GM19193 (cell line): Measurements from ENCODE around the gene LRRC3B.

ENCODE experiments used
- POLR2A ChIP-seq: IDR thresholded peaks from 4 replicates; pipeline ENCODE4 v1.6.1; 2011; ENCODE audit not compliant: insufficient read depth, insufficient read length; ENCODE audit errors: extremely low read depth

The LRRC3B gene, protein sequence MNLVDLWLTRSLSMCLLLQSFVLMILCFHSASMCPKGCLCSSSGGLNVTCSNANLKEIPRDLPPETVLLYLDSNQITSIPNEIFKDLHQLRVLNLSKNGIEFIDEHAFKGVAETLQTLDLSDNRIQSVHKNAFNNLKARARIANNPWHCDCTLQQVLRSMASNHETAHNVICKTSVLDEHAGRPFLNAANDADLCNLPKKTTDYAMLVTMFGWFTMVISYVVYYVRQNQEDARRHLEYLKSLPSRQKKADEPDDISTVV

DNA sequence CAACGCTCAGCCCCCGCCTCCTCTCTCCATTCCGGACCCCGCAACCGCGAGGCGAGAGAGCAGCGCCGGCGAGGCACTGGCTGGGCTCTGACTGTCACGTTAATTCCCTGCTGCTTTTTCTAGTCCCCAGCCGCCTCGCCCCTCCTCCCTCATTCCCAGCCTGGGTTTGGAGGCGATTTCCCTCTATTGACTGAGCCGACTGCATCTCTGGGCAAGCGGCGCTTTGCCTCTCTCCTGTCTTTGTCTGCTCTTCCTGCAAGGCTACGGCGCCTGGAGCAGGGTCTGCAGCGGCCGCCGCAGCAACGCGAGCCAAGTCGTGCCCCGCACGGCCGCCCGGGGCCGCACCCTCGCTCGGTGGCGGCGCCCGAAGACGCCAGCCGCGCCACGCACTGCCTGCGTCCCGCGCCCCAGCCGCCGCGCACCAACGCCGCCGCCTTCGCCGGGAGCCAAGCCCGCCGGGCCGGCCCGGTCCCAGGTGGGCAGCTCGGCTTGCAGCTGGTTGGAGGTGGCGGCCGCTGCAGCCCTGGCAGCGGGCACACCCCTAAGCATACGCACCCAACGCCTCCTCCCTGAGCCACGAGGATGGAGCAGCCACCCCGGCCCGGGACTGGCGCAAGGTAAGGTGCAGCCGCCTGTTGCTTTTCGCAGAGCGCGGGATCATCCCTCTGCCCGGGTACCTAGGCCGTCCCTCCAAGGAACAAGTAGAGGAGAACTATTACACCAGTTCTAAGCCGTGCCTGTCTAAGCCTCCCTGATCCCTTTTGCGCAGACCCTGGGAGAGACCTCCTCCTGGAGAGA is at the start of gene LRRC3B:
Gene LRRC3B, plus strand, starts transcription at position 152 of the 798 bp plus-strand sequence. CDS start 86,901 bp downstream, outside the sequence.
- no peak for TF ChIP-seq POLR2A

DNA sequence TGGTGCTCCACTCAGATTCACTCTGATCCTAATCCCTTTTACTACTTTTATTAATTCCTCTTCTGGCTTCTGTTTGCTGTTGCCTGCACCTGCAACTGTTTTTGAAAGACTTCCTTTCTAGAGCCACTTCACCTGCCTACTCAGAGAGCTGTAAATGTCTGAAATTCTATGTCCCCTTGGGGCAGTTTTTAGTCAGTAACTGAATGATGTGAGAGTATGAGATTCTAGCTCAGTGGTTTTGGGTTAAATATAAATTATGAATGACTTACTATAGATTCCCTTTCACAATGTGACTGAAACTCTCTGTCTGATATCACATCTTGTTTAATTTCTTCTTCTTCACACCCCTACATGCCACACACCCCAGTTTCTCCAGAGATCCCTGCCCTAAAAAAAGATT is 47.8 kb upstream of the LRRC3B start:
- TF ChIP-seq POLR2A: no peak

DNA sequence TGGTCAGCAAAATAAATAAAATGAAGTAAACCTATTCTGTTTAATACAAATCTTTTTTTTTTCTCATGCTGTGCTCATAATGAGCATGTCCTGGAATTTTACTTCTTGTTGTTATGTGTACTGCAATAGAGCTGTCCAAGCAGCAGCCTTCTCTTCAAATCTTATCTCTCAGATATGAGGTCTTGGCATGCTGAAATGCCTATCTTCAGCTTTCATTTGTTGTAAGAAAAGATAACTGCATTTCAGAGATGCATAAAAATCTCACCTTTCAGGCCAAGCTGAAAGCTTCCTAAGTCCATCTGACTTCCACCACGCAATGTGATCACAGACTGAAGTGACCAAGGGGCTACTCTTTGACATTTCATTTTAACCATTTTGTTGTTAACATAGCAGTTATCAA is 43.5 kb upstream of the LRRC3B start:
- TF ChIP-seq POLR2A: no peak

DNA sequence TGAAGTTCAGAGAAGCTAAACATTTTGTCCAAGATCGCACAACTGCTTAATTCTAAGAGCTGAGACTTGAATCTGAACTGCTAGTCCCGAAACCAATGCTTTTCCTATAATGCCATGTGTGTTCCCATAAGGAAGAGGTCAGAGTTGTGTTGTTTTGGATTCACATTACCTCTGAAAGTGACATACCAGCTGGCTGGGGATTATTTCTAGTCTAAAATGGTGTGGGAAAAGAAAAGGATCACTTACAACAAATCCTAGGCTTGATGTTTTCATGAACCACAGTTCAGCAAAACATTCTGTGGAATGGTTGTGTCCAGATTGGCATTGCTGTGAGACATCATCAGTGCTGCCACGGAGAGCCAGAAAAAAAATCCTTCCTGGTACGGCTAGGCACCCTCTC is 35.0 kb upstream of the LRRC3B start:
- no peak for TF ChIP-seq POLR2A

DNA sequence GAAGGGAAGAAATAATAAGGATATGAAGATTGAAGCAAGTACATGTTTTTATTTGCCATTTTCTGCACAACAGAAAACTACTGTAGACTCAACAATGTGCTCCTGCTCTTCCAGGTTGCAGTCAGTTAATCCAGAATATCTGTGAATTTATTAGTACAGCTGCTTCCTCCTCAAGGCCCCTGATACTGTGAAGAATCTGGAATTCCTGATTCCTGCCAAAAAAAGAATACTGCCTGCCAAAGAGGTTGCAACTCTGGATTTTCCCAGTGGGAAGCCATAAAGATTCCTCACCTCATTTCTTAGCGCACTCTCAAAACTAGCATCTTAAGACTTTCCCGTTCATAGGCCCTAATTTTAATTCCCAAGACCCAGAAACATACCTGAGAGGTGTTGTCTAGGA is 33.6 kb upstream of the LRRC3B start:
- no peak for TF ChIP-seq POLR2A

DNA sequence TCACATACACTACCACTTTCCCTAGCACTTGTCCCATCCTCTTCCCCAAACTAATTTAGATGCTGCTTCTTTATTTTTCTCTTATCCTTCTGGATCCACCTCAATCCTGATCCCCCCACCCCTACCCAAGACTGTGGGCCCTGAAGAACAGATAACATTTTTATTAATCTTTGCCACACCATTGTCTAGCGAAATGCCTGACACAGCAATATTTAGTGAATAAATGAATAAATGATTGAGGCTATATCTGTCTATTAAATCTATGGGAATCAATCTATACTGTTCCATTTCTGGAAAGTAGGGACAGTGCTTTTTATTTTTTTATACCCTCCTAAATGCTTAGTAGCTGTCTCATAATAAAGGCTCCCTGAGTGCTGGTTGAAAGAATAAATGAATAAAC is 32.9 kb upstream of the LRRC3B start:
- no peak for TF ChIP-seq POLR2A

DNA sequence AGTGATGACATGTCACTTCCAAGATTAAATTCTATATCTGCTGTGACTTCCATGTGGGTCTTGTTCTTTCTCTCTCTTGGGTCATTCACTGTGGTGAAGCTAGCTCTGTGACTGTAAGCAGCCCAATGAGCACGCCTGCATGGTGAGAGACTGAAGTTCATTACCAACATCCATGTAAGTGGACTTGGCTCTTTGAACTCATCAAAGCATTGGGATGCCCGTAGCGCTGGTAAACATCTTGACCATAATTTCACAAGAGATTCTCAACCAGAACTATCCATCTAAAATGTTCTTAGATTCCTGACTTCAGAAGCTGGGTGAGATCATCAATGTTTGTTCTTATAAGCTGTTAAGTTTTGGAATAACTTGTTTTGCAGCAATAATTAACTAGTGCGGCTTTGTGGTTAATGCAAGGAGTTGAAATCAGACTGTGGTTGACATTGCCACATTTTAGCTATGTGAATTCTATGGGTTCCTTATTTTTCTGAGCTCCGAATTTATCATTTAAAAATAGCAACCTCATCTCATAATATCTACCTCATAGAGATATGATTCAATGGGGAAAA is 31.6 kb upstream of the LRRC3B start:
- TF ChIP-seq POLR2A: no peak

DNA sequence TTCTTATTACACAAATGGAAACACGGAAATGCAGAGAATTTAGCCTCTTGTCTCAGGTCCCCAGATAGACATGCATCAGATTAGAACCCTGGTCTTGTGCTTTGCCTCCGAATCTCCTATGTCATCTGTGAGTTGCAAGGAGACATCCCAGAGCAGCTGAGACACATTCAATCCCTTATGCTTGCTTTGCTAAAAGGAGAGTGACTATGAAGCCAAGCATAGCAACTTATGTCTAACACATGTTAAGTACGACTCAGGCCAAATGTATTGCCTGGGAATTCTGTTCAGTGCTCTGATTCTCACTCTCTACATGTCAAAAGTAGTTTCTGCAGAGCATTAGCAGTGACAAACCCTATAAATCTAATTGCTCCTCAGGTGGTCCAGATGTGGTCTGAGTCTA is 30.6 kb upstream of the LRRC3B start:
- TF ChIP-seq POLR2A: no peak

DNA sequence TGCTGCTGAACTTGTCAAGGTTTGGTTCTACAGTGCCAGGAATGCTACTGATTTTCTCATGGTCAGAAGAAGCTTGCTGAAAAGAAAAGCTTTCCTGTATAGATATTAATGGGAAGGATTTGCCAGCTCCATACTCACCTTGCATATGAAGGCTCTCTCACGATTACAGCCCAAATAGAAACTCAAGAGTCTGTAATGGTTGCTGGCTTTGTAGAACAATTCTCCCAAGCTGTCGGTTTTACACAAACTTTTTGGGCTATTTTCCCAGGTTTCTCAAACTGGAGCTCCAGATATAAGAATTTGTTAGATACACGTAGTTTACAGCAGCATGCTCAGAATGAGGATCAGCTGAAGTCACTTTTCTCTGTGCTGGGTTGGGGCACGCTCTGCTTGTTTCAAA is 30.1 kb upstream of the LRRC3B start:
- no peak for TF ChIP-seq POLR2A

DNA sequence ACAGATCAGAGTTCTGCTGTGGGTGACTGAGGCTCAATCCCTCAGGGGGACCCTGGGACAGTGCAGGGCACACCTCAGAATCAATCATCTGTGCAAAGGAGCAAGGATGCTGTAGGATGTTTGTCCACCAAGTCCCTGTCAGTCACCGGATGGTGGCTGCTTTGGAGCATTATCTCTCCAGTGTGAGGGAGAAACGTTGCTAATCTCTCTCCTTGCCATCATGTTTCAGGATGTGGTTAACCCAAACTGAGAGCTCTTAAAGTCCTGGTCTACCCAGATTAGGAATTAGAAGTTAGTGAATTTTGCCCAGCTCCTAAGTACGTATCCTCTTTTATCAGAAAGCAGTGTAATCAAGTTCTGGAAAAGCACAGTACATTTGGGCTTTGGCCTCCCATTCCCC is 26.2 kb upstream of the LRRC3B start:
- no peak for TF ChIP-seq POLR2A

DNA sequence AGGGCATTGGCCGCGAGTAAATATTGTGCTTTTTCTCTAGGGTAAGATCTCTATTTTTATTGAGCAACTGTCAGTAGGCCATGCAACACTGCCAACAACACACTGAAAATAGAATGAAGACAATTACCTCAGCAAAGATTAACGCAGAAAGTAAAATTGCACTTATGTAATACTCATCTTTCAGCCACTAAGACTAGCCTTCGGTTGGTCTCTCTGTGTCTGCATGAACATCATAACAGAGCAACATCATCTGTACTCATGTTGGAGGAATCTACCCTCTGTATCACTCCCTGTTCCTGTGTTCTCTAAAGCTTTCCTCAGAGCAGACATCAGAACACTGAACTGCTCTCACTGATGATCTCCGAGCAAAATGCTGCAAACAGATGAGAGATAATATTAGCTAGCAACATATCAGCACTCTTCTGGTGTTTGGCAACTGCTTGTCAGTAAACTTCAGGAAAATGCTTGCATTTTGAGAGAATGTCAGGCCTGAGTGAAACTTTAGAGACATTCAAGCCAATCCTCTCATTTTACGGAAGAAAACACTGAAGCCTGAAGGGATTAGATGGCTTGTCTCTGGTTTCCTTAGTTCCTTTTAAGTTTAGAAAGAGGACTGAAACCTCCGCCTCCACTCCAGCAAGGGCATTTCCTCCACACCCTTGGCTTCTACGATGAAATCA is 8.4 kb upstream of the LRRC3B start:
- TF ChIP-seq POLR2A: no peak

DNA sequence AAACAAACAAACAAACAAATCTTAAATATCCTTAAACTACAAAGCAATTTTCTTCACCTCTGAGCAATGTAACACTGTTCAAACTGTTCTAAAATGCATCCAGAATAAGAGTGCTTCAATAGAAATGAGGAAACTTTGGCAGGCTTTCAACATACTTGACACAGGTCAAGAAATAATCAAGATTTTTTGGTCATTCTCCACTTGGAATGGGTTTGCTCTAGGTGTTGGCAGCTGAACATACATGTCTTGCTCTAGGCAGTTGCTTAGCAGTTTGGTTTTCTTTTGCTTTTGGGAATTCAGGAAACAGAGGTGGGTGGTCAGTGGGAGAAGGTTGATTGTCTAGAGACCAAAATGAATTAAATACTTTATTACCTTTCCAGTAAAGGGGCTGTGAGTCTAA is 1.4 kb upstream of the LRRC3B start:
- no peak for TF ChIP-seq POLR2A

DNA sequence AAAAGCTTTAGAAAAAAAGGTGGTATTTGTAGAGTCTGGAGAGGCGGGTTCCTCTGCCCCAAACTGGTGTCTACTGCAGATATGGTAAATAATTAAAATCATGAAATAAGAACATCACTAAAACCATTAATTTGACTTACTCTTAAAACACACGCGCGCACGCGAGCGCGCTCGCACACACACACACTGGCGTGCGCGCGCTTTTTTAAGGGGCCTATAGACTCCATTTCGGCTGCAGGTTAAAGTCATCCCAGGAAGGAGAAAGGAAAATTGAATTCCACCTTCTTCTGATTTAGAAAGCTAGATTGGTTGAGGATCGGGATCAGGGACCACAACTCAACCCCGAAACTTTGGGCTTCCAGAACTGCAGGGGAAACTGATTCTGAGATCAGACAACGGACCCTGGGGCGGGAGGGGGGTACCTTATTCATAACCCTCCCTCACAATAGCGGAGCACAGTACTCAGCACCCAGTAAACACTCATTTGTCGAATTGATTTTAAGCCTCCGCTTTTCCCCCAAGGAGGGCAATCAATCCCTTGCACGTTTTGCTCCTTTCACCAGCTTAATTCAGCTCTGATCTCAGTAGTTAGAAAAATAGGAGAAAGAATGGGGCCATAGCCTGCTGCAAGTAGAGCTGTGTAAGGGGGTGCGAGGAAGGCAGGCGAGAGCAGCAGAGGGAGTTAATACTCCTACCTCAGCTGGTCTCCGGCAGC is 509 bp upstream of the LRRC3B start:
- no peak for TF ChIP-seq POLR2A

DNA sequence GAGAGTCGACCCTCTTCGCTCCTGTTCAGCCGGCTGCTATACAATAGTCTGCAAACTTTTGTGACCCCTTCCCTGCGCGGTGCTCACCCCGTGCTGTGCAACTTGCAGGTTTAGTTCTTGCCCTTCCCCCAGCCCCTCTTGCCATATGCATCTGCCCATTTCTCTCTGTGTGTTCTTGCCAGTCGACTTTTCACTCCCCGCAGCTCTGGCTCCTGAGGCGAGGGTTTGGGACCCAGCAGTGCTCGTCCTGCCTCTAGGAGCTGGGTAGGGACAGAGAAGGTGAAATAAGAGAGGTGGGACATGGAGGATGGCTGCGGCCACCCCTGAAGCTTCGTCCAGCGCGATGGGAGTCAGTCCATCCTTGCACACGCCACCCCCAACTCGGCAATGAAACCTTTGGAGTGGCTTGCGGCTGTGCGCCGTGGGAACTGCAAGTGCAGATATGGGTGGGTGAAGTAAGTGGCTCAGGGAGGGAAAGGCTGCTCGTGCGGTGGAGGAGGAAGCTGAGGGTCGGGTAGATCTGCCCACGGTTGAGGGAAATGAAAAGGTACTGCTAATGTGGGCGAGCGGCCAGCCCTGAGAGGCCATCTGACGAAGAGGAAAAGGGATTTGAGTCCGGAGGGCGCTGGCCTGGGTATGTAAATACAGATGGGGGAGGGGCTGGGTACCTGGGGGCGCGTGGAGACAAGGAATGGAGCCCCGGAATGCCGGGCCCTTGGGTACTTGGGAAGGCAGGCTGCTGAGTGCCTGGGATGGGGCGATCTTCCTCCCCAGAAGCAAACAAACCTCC is 1.0 kb downstream of the LRRC3B start:
- TF ChIP-seq POLR2A: no peak
